Measurements from ENCODE around the gene VWA7.

GRCh38 chr6:31742894-31743293 is 34.2 kb downstream of the VWA7 start:
- TF ChIP-seq JUN (IDR thresholded peaks at IDR 0.05) (no peak), PBX3 (IDR thresholded peaks at IDR 0.05) (no peak), CEBPB (IDR thresholded peaks at IDR 0.05) (no peak)
